GM12878 (cell line): Measurements from ENCODE around the gene MYO16. TPM values are rescaled to one million over a fixed set of nuclear protein-coding genes. Genes with fewer than 3 reads are reported as not detected.

Experiments
- ATAC-seq: fragments of 200-7000 bp; cut with Tn5 transposase; 3 replicates; pipeline ENCODE4 v1.9.1; 2020; ENCODE audit warnings: mild to moderate bottlenecking, moderate library complexity
- BruUV-seq: library from RNA; stranded (reverse); fragments of 400-500 nt; replicated peaks from 2 replicates; lab custom pipeline; 2021; lab: Mats Ljungman, UMichigan
- CTCF ChIA-PET: fragments of 300-600 bp; sonication (Branson Sonifier 250); formaldehyde crosslinking; extraction: SDS; loops from one replicate; lab custom pipeline; 2021; ENCODE audit warnings: inconsistent platforms; lab: Yijun Ruan, JAX
- POLR2A ChIA-PET: fragments of 350-600 bp; formaldehyde crosslinking; extraction: SDS; loops from one replicate; lab custom pipeline; 2021; ENCODE audit warnings: inconsistent platforms; lab: Charles Lee
- RAD21 ChIA-PET: fragments of 300-600 bp; sonication (Branson Sonifier 250); formaldehyde crosslinking; loops from one replicate; lab custom pipeline; 2023; ENCODE audit warnings: antibody characterized with exemption; ENCODE audit not compliant: unreplicated experiment; lab: Charles Lee
- SMC1A ChIA-PET: fragments of 300-600 bp; sonication (Branson Sonifier 250); formaldehyde crosslinking; loops from one replicate; lab custom pipeline; 2023; ENCODE audit not compliant: unreplicated experiment, uncharacterized antibody; lab: Charles Lee
- DNase-seq: peaks from one replicate; pipeline ENCODE4 v3.0.0-alpha.2; 2011; ENCODE audit warnings: low read depth, low spot score
- FAIRE-seq: peaks from 3 replicates; lab custom pipeline; 2011; peaks lifted over from hg19 to GRCh38; lab: Jason Lieb, UNC
- H2AFZ ChIP-seq: 2 replicates; pipeline ENCODE4 v1.6.0; 2011; ENCODE audit warnings: low read depth, low read length, control low read depth; ENCODE audit not compliant: control insufficient read depth
- H3K27ac ChIP-seq: 2 replicates; pipeline ENCODE4 v1.5.1; 2011; ENCODE audit warnings: control low read depth; ENCODE audit not compliant: control insufficient read depth, insufficient read depth
- H3K27me3 ChIP-seq, 2 experiments: replicated peaks in 1 of 2; 2 replicates each; pipeline versions ENCODE4 v1.6.0 to v1.6.1; 2011; ENCODE audit warnings: low read length in 1 of 2; ENCODE audit not compliant: control insufficient read depth in 2 of 2, insufficient read depth in 2 of 2
- H3K36me3 ChIP-seq, 2 experiments: 2 replicates each; pipeline ENCODE4 v1.5.1; 2011; ENCODE audit warnings: low read length in 1 of 2; ENCODE audit not compliant: control insufficient read depth in 2 of 2, insufficient read depth in 2 of 2
- H3K4me1 ChIP-seq: 2 replicates; pipeline ENCODE4 v1.6.1; 2011; ENCODE audit warnings: mild to moderate bottlenecking, low read length, moderate library complexity, mixed read lengths; ENCODE audit not compliant: control insufficient read depth, insufficient read depth
- H3K4me2 ChIP-seq: 2 replicates; pipeline ENCODE4 v1.6.0; 2011; ENCODE audit warnings: control low read depth; ENCODE audit not compliant: control insufficient read depth, insufficient read depth
- H3K4me3 ChIP-seq: fragments of 200-600 bp; sonication (generic); 2 replicates; pipeline ENCODE4 v1.5.1; 2016
- H3K79me2 ChIP-seq: 2 replicates; pipeline ENCODE4 v1.6.0; 2011; ENCODE audit warnings: low read length; ENCODE audit not compliant: control insufficient read depth, insufficient read depth
- H3K9ac ChIP-seq: 2 replicates; pipeline ENCODE4 v1.8.0; 2011; ENCODE audit warnings: low read length, control low read depth, mixed read lengths; ENCODE audit not compliant: control insufficient read depth, insufficient read depth
- H3K9me3 ChIP-seq: replicated peaks from 3 replicates; pipeline ENCODE4 v1.5.1; 2011; ENCODE audit warnings: mild to moderate bottlenecking, low read length; ENCODE audit not compliant: control insufficient read depth, insufficient read depth
- H4K20me1 ChIP-seq: 2 replicates; pipeline ENCODE4 v1.6.0; 2011; ENCODE audit not compliant: control insufficient read depth, insufficient read depth
- ATF3 ChIP-seq: IDR thresholded peaks from 2 replicates; pipeline ENCODE4 v1.6.1; 2011; ENCODE audit warnings: low read depth, mild to moderate bottlenecking, low read length, moderate library complexity, borderline replicate concordance; ENCODE audit errors: extremely low read depth
- BHLHE40 ChIP-seq, 2 experiments: fragments of 450-650 bp in 1 of 2; IDR thresholded peaks; 2 replicates each; pipeline ENCODE4 v1.6.1; 2011 to 2017; ENCODE audit warnings: low read depth in 2 of 2, borderline replicate concordance in 1 of 2, improper control_type of control experiment in 1 of 2, low read length in 1 of 2, mild to moderate bottlenecking in 1 of 2
- E2F4 ChIP-seq: IDR thresholded peaks from 2 replicates; pipeline ENCODE4 v1.6.1; 2012; ENCODE audit warnings: low read depth, low read length, improper control_type of control experiment
- GABPA ChIP-seq: IDR thresholded peaks from 2 replicates; pipeline ENCODE4 v1.6.1; 2014; ENCODE audit warnings: antibody characterized with exemption, low read depth, mild to moderate bottlenecking, inconsistent platforms
- JUND ChIP-seq: IDR thresholded peaks from 2 replicates; pipeline ENCODE4 v1.6.1; 2012; ENCODE audit warnings: low read depth, mild to moderate bottlenecking, low read length, improper control_type of control experiment, moderate library complexity
- MEF2A ChIP-seq: IDR thresholded peaks from 2 replicates; pipeline ENCODE4 v1.6.1; 2011; ENCODE audit warnings: low read depth, mild to moderate bottlenecking, low read length, moderate library complexity; ENCODE audit not compliant: insufficient read depth
- PML ChIP-seq: IDR thresholded peaks from 2 replicates; pipeline ENCODE4 v1.6.1; 2012; ENCODE audit warnings: low read length, inconsistent platforms
- RCOR1 ChIP-seq: conservative IDR thresholded peaks from 2 replicates; pipeline ENCODE4 v1.6.1; 2012; ENCODE audit warnings: low read depth, low read length, improper control_type of control experiment
- USF2 ChIP-seq: IDR thresholded peaks from 2 replicates; pipeline ENCODE4 v1.6.1; 2011; ENCODE audit warnings: low read depth, low read length, improper control_type of control experiment, borderline replicate concordance
- ZNF217 ChIP-seq: fragments of 450-650 bp; IDR thresholded peaks from 2 replicates; pipeline ENCODE4 v1.6.1; 2017; ENCODE audit warnings: antibody characterized with exemption, mild to moderate bottlenecking
- ZNF384 ChIP-seq: IDR thresholded peaks from 2 replicates; pipeline ENCODE4 v1.6.1; 2012; ENCODE audit warnings: low read depth, mild to moderate bottlenecking, low read length, improper control_type of control experiment, borderline replicate concordance
- ZSCAN29 ChIP-seq: fragments of 450-650 bp; IDR thresholded peaks from 2 replicates; pipeline ENCODE4 v1.6.1; 2017; ENCODE audit warnings: mild to moderate bottlenecking, moderate library complexity
- WGBS: methylation state at CpG from one replicate; pipeline ENCODE4 v1.1.6; 2016; ENCODE audit warnings: low lambda C conversion rate; ENCODE audit not compliant: insufficient replicate concordance, insufficient coverage; ENCODE audit errors: missing lambda C conversion rate; 5-methylcytosine and 5-hydroxymethylcytosine counted together
- in situ Hi-C: fragments of 300-500 bp; cut with MboI; formaldehyde crosslinking; loops from 9 replicates; pipeline ENCODE4 v1.14.3; 2018; ENCODE audit warnings: mixed read lengths
- intact Hi-C: fragments of 100-400 bp; cut with micrococcal nuclease; formaldehyde crosslinking; loops from one replicate; pipeline ENCODE4 v1.14.2; 2022; ENCODE audit not compliant: unreplicated experiment
- polyA plus RNA-seq, 11 experiments: library from polyadenylated mRNA; depleted of rRNA in 4 of 11; unstranded in 6 of 11; stranded (reverse) in 5 of 11; fragments of >200 nt; fragmentation: Nextera tagmentation in 4 of 11; fragmentation: Illumina TruSeq in 1 of 11; extraction: Ambion mirVana in 4 of 11; extraction: Trizol in 1 of 11; gene quantifications; 1 replicate in 1 of 11; 2 replicates in 10 of 11; pipeline versions ENCODE4 v1.2.1 to v1.2.3, GENCODE V29; 2011 to 2016; ENCODE audit warnings: inconsistent platforms in 2 of 11, missing spikeins in 2 of 11, low read depth in 1 of 11
- total RNA-seq, 4 experiments: library from RNA; depleted of rRNA in 3 of 4; stranded (reverse); fragments of >200 nt in 3 of 4; fragmentation: Illumina TruSeq in 1 of 4; extraction: Trizol in 1 of 4; gene quantifications; 2 replicates each; pipeline versions ENCODE4 v1.2.1 to v1.2.3, GENCODE V29; 2013 to 2021

Gene MYO16
- total and polyA plus RNA-seq, 10 of the 15 experiments (the other 5 are each of a cell fraction or from before 2014, with no cell fraction given), result under 0.01 to 1.7 (median 0.05) TPM; not detected in 4

- ChIA-PET POLR2A (no interaction called here), RAD21 (no interaction called here), SMC1A (no interaction called here), CTCF (interaction anchor here (0.6 kb wide), 1 partner anchor 126 kb away, joined by 3 read pairs; no protein-coding TSS in a partner anchor)
- H3K79me2 ChIP-seq, result no peaks in the 10 kb centered on the region
- H3K4me1 ChIP-seq, result no peaks in the 10 kb centered on the region
- in situ Hi-C loops, result loop anchor here (25.0 kb wide), 1 partner anchor 1444 kb away; no protein-coding TSS in a partner anchor
- FAIRE-seq (no peak), ATAC-seq (no peak), DNase-seq (no peak)
- H4K20me1 ChIP-seq, result no peaks in the 10 kb centered on the region
- no peaks in the 10 kb centered on the region for H3K9me3 ChIP-seq
- no peak overlapping the region for H3K4me3 ChIP-seq
- H3K9ac ChIP-seq, result no peak overlapping the region
- TF ChIP-seq USF2 (no peak), PML (no peak), GABPA (no peak), ZNF217 (no peak), RCOR1 (no peak), ZSCAN29 (no peak)
- no peak overlapping the region for H3K27ac ChIP-seq
- WGBS, result 26% methylated on average over 7 of the region's 7 CpGs
- no peaks in the 10 kb centered on the region for H3K36me3 ChIP-seq
- H3K27me3 ChIP-seq, result no peaks in the 10 kb centered on the region
- H3K4me2 ChIP-seq, result no peak overlapping the region
- intact Hi-C loops, result no loop called here
- no peak overlapping the region for H2AFZ ChIP-seq
- BruUV-seq, result no TSS peak
Measured at GRCh38 chr13:108968566-108968965, 339.2 kb downstream of the MYO16 start.

- in situ Hi-C loops, result loop anchor here (25.0 kb wide), 1 partner anchor 1438 kb away; no protein-coding TSS in a partner anchor
- BruUV-seq, result no TSS peak
- POLR2A ChIA-PET, result interaction anchor here (0.6 kb wide), 1 partner anchor 1202 kb away, joined by 3 read pairs; no protein-coding TSS in a partner anchor
Measured at GRCh38 chr13:108974686-108975085, 345.3 kb downstream of the MYO16 start.

More at GRCh38 chr13:108974686-108975085, 345.3 kb downstream of the MYO16 start:
- ATAC-seq (no peak), DNase-seq (no peak)
- no peaks in the 10 kb centered on the region for H3K9me3 ChIP-seq
- ChIA-PET SMC1A (no interaction called here), RAD21 (no interaction called here)
- no peak overlapping the region for H3K9ac ChIP-seq
- no peak overlapping the region for H3K4me2 ChIP-seq
- H3K36me3 ChIP-seq, result no peaks in the 10 kb centered on the region
- no peak overlapping the region for H3K27ac ChIP-seq
- intact Hi-C loops, result no loop called here
- no peak for TF ChIP-seq ATF3
- TF ChIP-seq JUND, result no peak
- no peak for TF ChIP-seq E2F4
- TF ChIP-seq ZNF384, result no peak
- TF ChIP-seq MEF2A, result no peak
- TF ChIP-seq BHLHE40 (IDR thresholded peaks at IDR 0.05; ENCODE audit: borderline replicate concordance in 1 of 2, low read depth in 2 of 2, low read length in 1 of 2), result no peak
- TF ChIP-seq, all 136 proteins: peak for 0
- no peak overlapping the region for H2AFZ ChIP-seq
- no peak for FAIRE-seq
- H3K4me3 ChIP-seq, result no peak overlapping the region
- H3K4me1 ChIP-seq, result no peaks in the 10 kb centered on the region
- no peaks in the 10 kb centered on the region for H3K79me2 ChIP-seq
- CTCF ChIA-PET, result no interaction called here
- H3K27me3 ChIP-seq, result no peaks in the 10 kb centered on the region
- no peaks in the 10 kb centered on the region for H4K20me1 ChIP-seq
